ENCODE measurements around the gene FNDC5. TPM values are rescaled to one million over a fixed set of nuclear protein-coding genes. Genes with fewer than 3 reads are reported as not detected.

The FNDC5 gene
- total and polyA plus RNA-seq, 2 experiments from 2014 or later = 1.0 to 1.7 TPM

GRCh38 chr1:32828341-32828740, 42.4 kb downstream of the FNDC5 start (continued):
- TF ChIP-seq ZNF462 (CRISPR knock-in tag; IDR thresholded peaks at IDR 0.05) = no peak

- H3K27me3 ChIP-seq (ENCODE audit: insufficient read depth) = no peaks in the 10 kb centered on the region
- no peak for TF ChIP-seq JUNB (IDR thresholded peaks at IDR 0.05; ENCODE audit: unreplicated experiment)
- TF ChIP-seq POLR2AphosphoS5 (IDR thresholded peaks at IDR 0.05; ENCODE audit: low read depth) = no peak
- no peak for TF ChIP-seq EZH2phosphoT487 (IDR thresholded peaks at IDR 0.05; ENCODE audit: unreplicated experiment)
- no peak for TF ChIP-seq CTCF (conservative IDR thresholded peaks at IDR 0.05; ENCODE audit: low read depth in 2 of 2)
- TF ChIP-seq REST (IDR thresholded peaks at IDR 0.05; ENCODE audit: unreplicated experiment) = no peak
- no peak for TF ChIP-seq ZNF331 (CRISPR knock-in tag; IDR thresholded peaks at IDR 0.05; ENCODE audit: low read depth)
- TF ChIP-seq ETS1 (IDR thresholded peaks at IDR 0.05) = no peak
- peaks cover 9% of the 10 kb centered on the region; the same call in 1 of the 2 replicates for H3F3A ChIP-seq (replicated peaks; ENCODE audit: low read depth)
- Mint-ChIP-seq H3K27ac (no peak overlapping the region), H3K27me3 (ENCODE audit: insufficient read depth, low read depth, poor library complexity) (no peaks in the 10 kb centered on the region), H3K9me3 (no peaks in the 10 kb centered on the region; the same call in 2 of the 3 replicates), H3K4me3 (no peak overlapping the region), H3K36me3 (ENCODE audit: low read depth) (peaks cover 66% of the 10 kb centered on the region), H3K4me1 (no peaks in the 10 kb centered on the region)
- H4K20me1 ChIP-seq (replicated peaks; ENCODE audit: insufficient read depth) = peaks cover 14% of the 10 kb centered on the region; the same call in 1 of the 2 replicates
- DNase-seq (ENCODE audit: low spot score) (no peak), ATAC-seq (no peak)
- no peak overlapping the region for H2AFZ ChIP-seq
- H3K4me1 ChIP-seq (ENCODE audit: insufficient read depth) = no peaks in the 10 kb centered on the region
- H3K36me3 ChIP-seq (ENCODE audit: insufficient read depth) = peaks cover 41% of the 10 kb centered on the region
- H3K4me2 ChIP-seq = no peak overlapping the region
- no peaks in the 10 kb centered on the region for H3K9me2 ChIP-seq (ENCODE audit: insufficient read depth)
- no peak overlapping the region for H3K4me3 ChIP-seq
- no peak overlapping the region for H3K27ac ChIP-seq (ENCODE audit: low read depth)
- peaks cover 39% of the 10 kb centered on the region for H3K79me2 ChIP-seq (replicated peaks; ENCODE audit: insufficient read depth)
Measured at GRCh38 chr1:32825181-32825580, 45.5 kb downstream of the FNDC5 start.

Measured in GM23338 (cell line).